ENCODE data around the gene SPIN1.

Gene SPIN1

DNA sequence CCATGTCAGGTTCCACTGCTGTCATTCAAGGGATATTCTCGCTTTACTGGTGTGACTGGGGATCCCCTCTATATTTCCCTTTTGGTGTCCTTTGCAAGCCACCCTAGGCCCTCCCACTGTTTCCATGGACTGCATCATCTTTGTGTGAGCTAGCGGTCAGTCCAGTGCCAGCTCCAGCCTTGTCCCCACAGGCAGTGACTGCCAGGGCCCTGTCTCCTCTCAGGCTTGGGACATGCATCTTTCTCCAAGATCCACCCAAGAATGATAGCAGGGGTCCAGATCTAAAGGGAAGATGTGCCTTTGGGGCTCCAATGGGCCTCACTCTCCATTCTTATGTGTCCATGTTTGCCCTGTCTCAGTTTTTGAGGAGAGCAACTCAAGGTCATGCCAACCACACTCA lies 109.0 kb downstream of the SPIN1 start:
- DNase-seq (ENCODE audit: low read depth in 2 of 2) = no peak

DNA sequence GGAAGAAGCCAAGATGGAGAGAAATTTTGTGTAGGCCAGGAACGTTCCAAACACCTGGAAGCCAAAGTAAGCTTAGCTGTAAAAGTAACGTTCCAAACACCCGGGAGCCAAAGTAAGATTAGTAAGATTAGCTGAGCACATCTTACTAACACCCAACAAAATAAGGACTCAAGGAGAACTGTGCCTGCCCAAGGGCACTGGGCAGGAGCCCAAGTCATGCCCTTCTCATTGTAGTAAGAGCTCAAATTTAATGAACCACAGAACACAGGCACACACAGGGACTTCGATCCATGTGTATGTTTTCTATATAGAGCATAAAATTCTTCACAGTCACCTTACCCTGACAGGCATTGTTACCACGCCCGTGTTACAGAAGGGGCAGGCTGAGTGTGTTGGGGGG lies 110.6 kb downstream of the SPIN1 start:
- no peak for DNase-seq (ENCODE audit: low read depth in 2 of 2)

DNA sequence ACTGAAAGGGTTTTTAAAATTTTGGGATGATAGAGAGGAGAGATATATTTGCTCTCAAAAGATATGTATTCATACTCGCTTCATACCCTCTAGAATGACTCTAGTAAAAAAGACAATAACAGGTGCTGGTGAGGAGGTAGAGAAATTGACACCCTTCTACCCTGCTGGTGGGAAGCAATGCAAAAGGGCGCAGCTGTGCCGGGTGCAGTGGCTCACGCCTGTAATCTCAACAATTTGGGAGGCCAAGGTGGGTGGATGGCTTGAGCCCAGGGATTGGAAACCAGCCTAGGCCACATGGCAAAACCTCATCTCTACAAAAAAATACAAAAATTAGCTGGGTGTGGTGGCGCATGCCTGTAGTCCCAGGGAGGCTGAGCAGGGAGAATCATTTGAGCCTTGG lies 112.8 kb downstream of the SPIN1 start:
- DNase-seq (ENCODE audit: low read depth in 2 of 2) = no peak

DNA sequence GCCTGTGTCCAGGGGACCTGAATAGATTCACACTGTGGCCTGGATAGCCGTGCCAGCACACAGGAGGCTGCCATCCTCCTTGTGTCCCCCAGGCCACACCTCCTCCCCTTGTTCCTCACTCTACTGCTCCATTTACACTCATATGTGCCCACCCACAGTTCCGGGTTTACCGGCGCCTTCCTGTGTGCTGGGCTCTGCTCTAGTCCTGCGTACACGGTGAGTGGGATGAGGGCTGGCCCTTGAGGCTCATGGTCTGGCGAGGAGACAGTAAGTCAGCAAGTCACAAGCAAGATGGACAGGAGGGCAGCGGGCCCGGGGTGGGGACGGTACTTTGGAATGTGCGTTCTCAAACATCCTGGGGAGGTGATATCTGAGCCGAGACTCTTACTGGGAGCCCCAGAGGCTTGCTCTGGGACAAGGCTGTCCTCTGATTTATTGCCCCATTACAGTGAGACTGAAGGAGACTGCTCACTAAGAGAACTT lies 114.3 kb downstream of the SPIN1 start:
- DNase-seq (ENCODE audit: low read depth in 2 of 2) = no peak

DNA sequence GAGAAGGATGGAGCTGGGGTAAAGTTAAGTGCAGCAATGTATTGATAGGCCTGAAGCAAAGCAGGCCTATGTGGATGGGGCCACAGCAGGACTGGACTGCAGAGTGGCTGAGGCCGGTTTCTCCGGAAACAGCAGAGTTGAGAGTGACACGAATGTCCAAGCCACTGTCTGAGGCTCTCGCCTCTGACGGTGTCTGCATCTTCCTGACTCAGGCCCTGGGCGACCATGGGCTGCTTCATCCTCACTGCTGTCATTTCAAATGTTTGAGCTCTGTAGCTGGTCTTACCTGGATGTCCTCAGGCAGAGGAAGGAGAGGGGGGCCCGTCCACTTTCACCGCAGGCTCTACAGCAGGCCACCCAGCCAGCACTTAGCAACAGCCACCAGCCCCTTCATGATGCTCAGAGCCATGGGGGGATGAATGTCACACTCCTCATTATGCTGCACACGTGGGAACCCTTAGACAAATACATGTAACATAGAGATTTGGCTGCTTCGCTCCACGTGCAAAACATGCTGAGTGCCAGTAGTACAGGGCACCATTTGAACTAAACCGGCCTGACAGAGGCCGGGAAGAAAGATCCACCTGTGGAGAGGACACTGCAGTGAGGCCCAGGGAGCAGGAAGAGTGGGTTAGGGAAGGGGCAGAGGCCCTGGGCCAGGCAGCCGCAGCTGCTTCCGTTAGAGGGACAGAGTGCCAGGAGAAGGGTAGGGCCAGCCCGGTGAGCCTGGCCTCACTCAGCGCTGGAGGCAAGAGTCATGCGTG lies 115.0 kb downstream of the SPIN1 start:
- no peak for DNase-seq (ENCODE audit: low read depth in 2 of 2)

DNA sequence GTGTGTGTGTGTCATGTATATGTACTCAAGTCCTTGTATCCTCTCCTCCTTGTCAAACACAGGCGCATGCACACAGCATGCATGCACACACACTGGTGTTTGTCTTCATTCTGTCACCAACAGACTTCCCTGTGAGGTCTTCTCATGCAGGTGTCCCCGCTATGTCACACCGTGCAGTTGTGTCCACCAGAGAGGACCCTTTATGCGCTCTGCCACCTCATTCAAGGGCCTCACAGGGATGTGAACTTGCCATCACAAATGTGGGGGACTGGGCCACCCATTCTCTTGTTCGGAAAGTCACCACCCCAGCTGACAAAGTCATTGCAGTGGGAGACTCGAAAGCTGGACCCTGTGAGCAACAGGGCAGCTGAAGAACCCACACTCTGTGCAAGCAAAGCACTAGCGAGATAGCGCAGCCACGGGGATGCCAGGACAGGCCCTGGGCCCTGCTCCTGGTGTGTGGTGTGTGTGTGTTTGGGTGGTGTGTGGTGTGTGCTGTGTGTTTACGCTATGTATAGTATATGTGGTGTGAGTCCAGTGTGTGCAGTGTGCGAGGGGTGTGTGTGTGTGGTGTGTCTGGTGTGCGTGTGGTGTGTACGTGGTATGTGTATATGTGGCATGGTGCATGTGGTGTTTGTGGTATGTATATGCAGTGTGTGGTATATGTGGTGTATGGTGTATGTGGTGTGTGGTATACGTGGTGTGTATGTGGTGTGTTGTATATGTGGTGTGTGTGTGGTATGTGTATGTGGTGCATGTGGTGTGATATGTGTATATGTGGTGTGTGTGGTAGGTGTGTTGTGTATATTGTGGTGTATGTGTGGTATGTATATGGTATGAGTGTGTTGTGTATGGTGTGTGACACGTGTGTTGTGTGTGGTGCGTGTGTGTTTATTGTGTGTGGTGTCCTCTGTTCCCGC lies 115.9 kb downstream of the SPIN1 start:
- DNase-seq (ENCODE audit: low read depth in 2 of 2) = no peak

DNA sequence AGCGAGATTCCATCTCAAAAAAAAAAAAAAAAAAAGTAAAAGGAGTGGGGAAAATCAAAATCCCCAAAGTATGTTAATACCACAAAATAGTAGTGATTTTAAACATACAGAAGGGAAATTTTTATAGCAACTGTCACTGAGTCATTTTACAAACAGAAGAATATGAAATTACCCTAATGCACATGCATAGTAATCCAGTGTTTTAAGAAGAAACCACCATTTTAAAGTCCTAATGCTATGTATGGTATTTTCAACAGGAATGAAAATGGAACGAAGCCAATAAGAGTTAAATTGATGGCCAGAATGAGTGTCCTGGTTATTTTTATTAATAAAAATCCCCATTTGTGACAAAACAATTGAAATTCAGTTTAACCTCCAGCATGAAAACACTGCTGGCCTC lies 120.1 kb downstream of the SPIN1 start:
- no peak for DNase-seq (ENCODE audit: low read depth in 2 of 2)

DNA sequence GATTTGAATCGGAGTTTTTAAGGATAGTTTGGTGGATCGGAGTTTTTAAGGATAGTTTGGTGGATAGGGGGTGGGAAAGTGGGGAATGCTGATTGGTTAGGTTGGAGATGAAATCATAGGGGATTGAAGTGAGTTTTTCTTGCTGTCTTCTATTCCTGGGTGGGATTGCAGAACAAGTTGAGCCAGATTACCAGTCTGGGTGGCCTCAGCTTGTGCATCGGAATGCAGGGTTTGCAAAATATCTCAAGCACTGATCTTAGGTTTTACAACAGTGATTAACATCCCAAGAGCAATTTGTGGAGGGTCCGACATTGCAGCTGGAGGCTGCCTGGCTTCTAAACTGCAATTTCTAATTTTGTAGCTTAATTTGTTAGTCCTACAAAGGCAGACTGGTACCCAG lies 123.7 kb downstream of the SPIN1 start:
- no peak for DNase-seq (ENCODE audit: low read depth in 2 of 2)

DNA sequence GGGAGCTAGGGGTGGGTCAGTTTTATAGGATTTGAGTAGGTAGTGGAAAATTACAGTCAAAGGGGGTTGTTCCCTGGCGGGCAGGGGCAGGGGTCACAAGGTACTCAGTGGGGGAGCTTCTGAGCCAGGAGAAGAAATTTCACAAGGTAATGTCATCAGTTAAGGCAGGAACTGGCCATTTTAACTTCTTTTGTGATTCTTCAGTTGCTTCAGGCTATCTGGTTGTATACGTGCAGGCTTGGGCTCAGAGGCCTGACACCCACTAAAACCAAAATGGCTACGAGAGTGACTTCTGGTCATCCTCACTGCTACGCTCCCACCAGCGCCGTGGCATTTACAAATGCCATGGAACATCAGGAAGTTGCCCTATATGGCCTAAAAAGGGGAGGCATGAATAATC lies 126.0 kb downstream of the SPIN1 start:
- DNase-seq (ENCODE audit: low read depth in 2 of 2) = no peak

DNA sequence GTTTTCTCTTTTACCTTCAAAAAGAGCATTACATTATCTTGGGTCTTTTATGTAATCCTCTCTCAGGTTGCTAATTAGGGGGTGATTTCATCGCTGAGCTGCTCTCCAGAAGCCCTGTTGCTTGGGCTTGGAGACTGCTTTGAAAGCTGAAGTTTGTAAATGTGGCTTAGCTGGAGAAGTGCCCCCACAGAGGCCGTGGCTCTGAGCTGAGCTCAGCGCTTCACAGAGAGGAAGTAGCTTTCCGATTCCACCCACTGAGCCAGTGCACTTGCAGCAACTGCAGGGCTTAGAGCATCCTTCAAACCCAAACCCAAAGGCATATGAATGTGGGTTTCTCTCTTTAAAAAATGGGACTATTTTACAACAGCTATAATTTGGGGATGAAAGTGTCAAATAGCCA lies 133.1 kb downstream of the SPIN1 start:
- no peak for DNase-seq (ENCODE audit: low read depth in 2 of 2)

DNA sequence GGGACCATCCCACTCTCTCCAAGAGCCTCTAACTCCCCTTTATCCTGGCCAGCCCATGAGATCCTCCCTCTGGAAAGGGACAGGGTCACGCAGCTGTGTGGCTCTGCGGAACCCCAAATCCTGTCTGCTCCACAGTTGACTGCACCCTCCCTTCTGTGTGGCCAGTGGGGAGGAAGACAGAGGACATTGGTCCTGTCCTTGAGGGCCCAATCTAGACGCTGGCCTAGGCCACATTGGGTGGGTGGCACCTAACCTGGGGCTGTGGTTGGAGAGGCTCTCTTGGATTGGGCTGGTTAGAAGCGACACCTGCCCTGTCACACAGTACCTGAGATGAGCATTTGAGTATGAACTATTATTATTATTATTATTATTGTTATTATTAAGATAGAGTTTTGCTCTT lies 134.1 kb downstream of the SPIN1 start:
- no peak for DNase-seq (ENCODE audit: low read depth in 2 of 2)

DNA sequence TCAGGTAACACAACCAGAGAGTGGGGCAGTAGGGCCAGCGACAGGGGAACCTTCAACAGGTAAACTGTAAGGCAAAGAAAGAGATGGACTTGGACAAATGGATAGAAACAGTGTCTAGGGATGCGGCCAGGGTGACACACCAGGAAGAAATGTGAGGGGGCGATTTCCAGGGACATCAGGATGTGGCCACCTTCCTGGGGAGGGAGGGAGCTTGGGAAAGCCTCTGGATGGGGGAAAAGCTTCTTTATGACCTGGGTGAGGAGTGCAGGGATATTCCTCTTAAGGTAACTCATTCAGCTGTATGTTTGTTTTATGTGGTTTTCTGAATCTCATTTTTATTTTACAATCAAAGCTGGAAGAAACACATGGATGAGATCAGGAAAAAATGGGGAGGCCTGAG lies 134.8 kb downstream of the SPIN1 start:
- no peak for DNase-seq (ENCODE audit: low read depth in 2 of 2)

DNA sequence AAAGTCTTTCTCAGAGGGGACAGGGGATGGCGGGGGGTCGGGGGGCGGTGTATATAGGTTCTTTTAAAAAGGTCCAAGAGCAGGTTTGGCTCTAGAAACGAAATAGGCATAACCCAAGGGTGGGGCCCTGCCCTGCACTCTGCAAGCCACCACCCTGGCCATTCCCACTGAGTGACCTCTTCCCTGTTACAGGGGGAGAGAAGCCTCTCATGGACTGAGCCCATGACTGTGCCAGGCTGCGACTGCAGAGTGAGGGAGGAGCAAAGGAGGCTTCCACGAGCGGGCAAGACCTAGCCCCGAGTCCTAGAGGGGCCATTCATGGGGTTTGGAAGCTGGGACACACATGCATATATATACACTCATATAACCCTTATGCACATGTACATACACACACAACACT lies 136.7 kb downstream of the SPIN1 start:
- no peak for DNase-seq (ENCODE audit: low read depth in 2 of 2)

DNA sequence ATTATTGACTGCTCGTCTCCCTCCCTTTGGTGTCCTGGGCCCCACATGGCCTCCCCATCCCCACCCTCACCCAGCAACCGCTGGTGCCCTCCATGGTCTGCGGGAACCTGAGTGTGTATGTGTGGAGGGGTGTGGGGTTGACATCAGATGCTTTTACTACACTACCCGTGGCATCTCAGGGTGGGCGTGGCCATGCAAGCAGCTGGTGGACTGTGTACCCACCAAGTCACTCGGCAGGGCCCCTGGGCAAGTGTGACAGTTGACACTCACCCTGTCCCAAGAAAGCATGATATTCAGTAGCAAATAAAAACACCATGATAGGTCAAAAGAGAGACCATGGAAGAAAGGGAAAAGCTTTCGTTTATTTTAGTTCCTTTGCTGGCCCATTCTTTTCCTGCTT lies 139.4 kb downstream of the SPIN1 start:
- no peak for DNase-seq (ENCODE audit: low read depth in 2 of 2)

Measured in stimulated activated CD4-positive, alpha-beta T cell treated with anti-CD3 and anti-CD28 coated beads, Interleukin-12 subunit alpha, Interleukin-12 subunit beta, amount 100 ng/mL, for 24 hours (primary cell).